Muscle of leg (tissue), 16 donors: ENCODE results near the gene CFAP74. TPM values are rescaled to one million over a fixed set of nuclear protein-coding genes. Genes with fewer than 3 reads are reported as not detected.
A peak's percentile ranks its signal among the peaks of the same experiment; 100 is the strongest.

ENCODE experiments used
- DNase-seq: peaks from one replicate; pipeline ENCODE4 v3.0.0; 2013
- H3K27ac ChIP-seq: one replicate; pipeline ENCODE4 v1.5.1; 2013; ENCODE audit warnings: mild to moderate bottlenecking, low read length, control low read depth
- H3K27me3 ChIP-seq: one replicate; pipeline ENCODE4 v1.6.1; 2013; ENCODE audit warnings: low read length; ENCODE audit not compliant: control insufficient read depth, insufficient read depth
- H3K36me3 ChIP-seq: one replicate; pipeline ENCODE4 v1.6.1; 2013; ENCODE audit warnings: low read length; ENCODE audit not compliant: control insufficient read depth, insufficient read depth
- H3K4me1 ChIP-seq: one replicate; pipeline ENCODE4 v1.6.1; 2013; ENCODE audit warnings: low read length; ENCODE audit not compliant: control insufficient read depth, insufficient read depth
- H3K4me3 ChIP-seq: one replicate; pipeline ENCODE4 v1.5.1; 2013; ENCODE audit warnings: low read length, control low read depth
- H3K9me3 ChIP-seq: replicated peaks from 2 replicates; pipeline ENCODE4 v1.6.1; 2013; ENCODE audit warnings: low read depth, low read length; ENCODE audit not compliant: control insufficient read depth
- WGBS: methylation state at CpG from one replicate; pipeline ENCODE4 v1.1.5; 2013; ENCODE audit warnings: missing lambda C conversion rate; ENCODE audit not compliant: insufficient coverage; 5-methylcytosine and 5-hydroxymethylcytosine counted together
- long read RNA-seq, 11 donors: transcript quantifications; one replicate each; lab custom pipeline, GENCODE V29; 2026
- polyA plus RNA-seq, 8 donors: library from polyadenylated mRNA; unstranded; fragments of 120-200 nt; gene quantifications; one replicate each; pipeline versions ENCODE4 v1.2.1 to v1.2.3, GENCODE V29; 2013; ENCODE audit warnings: inconsistent platforms in 1 of 8, low replicate concordance in 1 of 8; ENCODE audit not compliant: insufficient read length in 8 of 8, insufficient read depth in 1 of 8
- total RNA-seq: library from RNA; stranded (reverse); fragments of 120-200 nt; gene quantifications from one replicate; pipeline ENCODE4 v1.2.4, GENCODE V29; 2013

The CFAP74 gene
- not detected for total RNA-seq
- polyA plus RNA-seq: under 1 TPM in 7 of 8 donors, not detected in 1; 0.04 to 0.72 (median 0.22) TPM
- long read RNA-seq, donor 1: 0 reads
- long read RNA-seq, donor 2: 0 reads
- long read RNA-seq, donor 3: 0 reads
- long read RNA-seq, donor 4: 0 reads
- long read RNA-seq, donor 5: 0 reads
- long read RNA-seq, donor 6: 0 reads
- long read RNA-seq, donor 7: 0 reads
- long read RNA-seq, donor 8: 0 reads
- long read RNA-seq, donor 9: 0 reads
- long read RNA-seq, donor 10: 0 reads
- long read RNA-seq, donor 11: 0 reads

- no peaks in the 10 kb centered on the region for H3K36me3 ChIP-seq
- no peak within 1 kb of the TSS for H3K27ac ChIP-seq
- 1% methylated on average over 45 of the region's 49 CpGs for WGBS
- no peak within 1 kb of the TSS for H3K4me3 ChIP-seq
- peaks cover 48% of the 10 kb centered on the region for H3K27me3 ChIP-seq
- no peaks in the 10 kb centered on the region for H3K9me3 ChIP-seq
- DNase-seq: no peak
- peaks cover 7% of the 10 kb centered on the region for H3K4me1 ChIP-seq
Measured at GRCh38 chr1:2003541-2004131, at the start of gene CFAP74. TSS of gene CFAP74 (minus strand) at chr1:2003786. CDS start at chr1:1990956, 12,830 bp downstream.

- H3K4me3 ChIP-seq: no peak overlapping the region
- H3K27ac ChIP-seq: no peak overlapping the region
- DNase-seq: no peak
- H3K27me3 ChIP-seq: peaks cover 50% of the 10 kb centered on the region
- WGBS: 70% methylated on average over 13 of the region's 17 CpGs
- H3K9me3 ChIP-seq: no peaks in the 10 kb centered on the region
- H3K4me1 ChIP-seq: peaks cover 7% of the 10 kb centered on the region
- no peaks in the 10 kb centered on the region for H3K36me3 ChIP-seq
Measured at GRCh38 chr1:2053217-2053616, 49.6 kb upstream of the CFAP74 start.

- H3K4me3 ChIP-seq: no peak overlapping the region
- H3K9me3 ChIP-seq: no peaks in the 10 kb centered on the region
- peaks cover 55% of the 10 kb centered on the region for H3K27me3 ChIP-seq
- no peak overlapping the region for H3K27ac ChIP-seq
- no peaks in the 10 kb centered on the region for H3K36me3 ChIP-seq
- DNase-seq: no peak
- peaks cover 7% of the 10 kb centered on the region for H3K4me1 ChIP-seq
- WGBS: 80% methylated on average over 9 of the region's 10 CpGs
Measured at GRCh38 chr1:2052756-2053155, 49.2 kb upstream of the CFAP74 start.

GRCh38 chr1:2052054-2052679 is 48.6 kb upstream of the CFAP74 start:
- DNase-seq: no peak
- Histone ChIP-seq H3K4me3 (no peak overlapping the region), H3K27ac (no peak overlapping the region), H3K27me3 (peaks cover 61% of the 10 kb centered on the region), H3K36me3 (no peaks in the 10 kb centered on the region), H3K9me3 (no peaks in the 10 kb centered on the region), H3K4me1 (peaks cover 7% of the 10 kb centered on the region)
- WGBS: 16% methylated on average over 5 of the region's 16 CpGs

GRCh38 chr1:2050793-2051682 is 47.5 kb upstream of the CFAP74 start:
- DNase-seq: no peak
- Histone ChIP-seq H3K4me1 (peaks cover 13% of the 10 kb centered on the region), H3K4me3 (no peak overlapping the region), H3K27ac (no peak overlapping the region), H3K9me3 (no peaks in the 10 kb centered on the region), H3K27me3 (peaks cover 70% of the 10 kb centered on the region), H3K36me3 (no peaks in the 10 kb centered on the region)
- WGBS: 6% methylated on average over 71 of the region's 84 CpGs

- Histone ChIP-seq H3K4me3 (no peak overlapping the region), H3K4me1 (peaks cover 19% of the 10 kb centered on the region), H3K27ac (no peak overlapping the region), H3K27me3 (peaks cover 71% of the 10 kb centered on the region), H3K36me3 (no peaks in the 10 kb centered on the region), H3K9me3 (no peaks in the 10 kb centered on the region)
- no peak for DNase-seq
- under 1% methylated on average over 48 of the region's 51 CpGs for WGBS
Measured at GRCh38 chr1:2050461-2050792, 46.8 kb upstream of the CFAP74 start.

GRCh38 chr1:2049718-2050431 is 46.3 kb upstream of the CFAP74 start, which contains the start of gene PRKCZ:
TSS of gene PRKCZ (plus strand) at chr1:2050411. CDS start at chr1:2050631, 220 bp downstream.
- DNase-seq: no peak
- H3K9me3 ChIP-seq: no peaks in the 10 kb centered on the region
- no peaks in the 10 kb centered on the region for H3K36me3 ChIP-seq
- peak within 1 kb of the TSS; percentile 34 for H3K4me3 ChIP-seq
- peaks cover 73% of the 10 kb centered on the region for H3K27me3 ChIP-seq
- no peak within 1 kb of the TSS for H3K27ac ChIP-seq
- peaks cover 24% of the 10 kb centered on the region for H3K4me1 ChIP-seq
- under 1% methylated on average over 82 of the region's 83 CpGs for WGBS

GRCh38 chr1:2049225-2049717 is 45.7 kb upstream of the CFAP74 start:
- Histone ChIP-seq H3K4me1 (peaks cover 29% of the 10 kb centered on the region), H3K27me3 (peaks cover 73% of the 10 kb centered on the region), H3K27ac (no peak overlapping the region), H3K4me3 (no peak overlapping the region), H3K9me3 (no peaks in the 10 kb centered on the region), H3K36me3 (no peaks in the 10 kb centered on the region)
- 22% methylated on average over 14 of the region's 14 CpGs for WGBS
- DNase-seq: no peak
